H9 (cell line): Measurements from ENCODE around the gene SAV1. TPM values are rescaled to one million over a fixed set of nuclear protein-coding genes. Genes with fewer than 3 reads are reported as not detected.

ENCODE experiments used
- DNase-seq: peaks from one replicate; pipeline ENCODE4 v3.0.0-alpha.2; 2017
- H2AFZ ChIP-seq: one replicate; pipeline ENCODE4 v1.6.1; 2013; ENCODE audit warnings: mild to moderate bottlenecking, low read length, control low read depth, moderate library complexity
- H2AK5ac ChIP-seq: 2 replicates; pipeline ENCODE4 v1.6.1; 2013; ENCODE audit warnings: low read length, control low read depth, mixed read lengths; ENCODE audit not compliant: insufficient read length
- H2BK120ac ChIP-seq: one replicate; pipeline ENCODE4 v1.6.1; 2013; ENCODE audit warnings: low read depth, mild to moderate bottlenecking, low read length, control low read depth, inconsistent platforms; ENCODE audit not compliant: poor library complexity, severe bottlenecking
- H2BK12ac ChIP-seq: 2 replicates; pipeline ENCODE4 v1.6.1; 2013; ENCODE audit warnings: low read length, control low read depth, mixed read lengths, low read depth; ENCODE audit not compliant: insufficient read length
- H2BK15ac ChIP-seq: 2 replicates; pipeline ENCODE4 v1.6.1; 2013; ENCODE audit warnings: low read depth, low read length, control low read depth
- H2BK20ac ChIP-seq: one replicate; pipeline ENCODE4 v1.6.1; 2013; ENCODE audit warnings: low read depth, mild to moderate bottlenecking, low read length, control low read depth, inconsistent platforms; ENCODE audit not compliant: poor library complexity, severe bottlenecking
- H2BK5ac ChIP-seq: 2 replicates; pipeline ENCODE4 v1.6.1; 2013; ENCODE audit warnings: low read length, control low read depth, mixed read lengths; ENCODE audit not compliant: insufficient read length
- H3K14ac ChIP-seq: 2 replicates; pipeline ENCODE4 v1.6.1; 2013; ENCODE audit warnings: low read length, control low read depth; ENCODE audit not compliant: insufficient read depth
- H3K18ac ChIP-seq: 2 replicates; pipeline ENCODE4 v1.6.1; 2013; ENCODE audit warnings: low read depth, mild to moderate bottlenecking, mixed read lengths, low read length, control low read depth; ENCODE audit not compliant: insufficient read length
- H3K23ac ChIP-seq: 2 replicates; pipeline ENCODE4 v1.6.1; 2013; ENCODE audit warnings: low read length, control low read depth, mixed read lengths, low read depth; ENCODE audit not compliant: insufficient read length
- H3K23me2 ChIP-seq: 2 replicates; pipeline ENCODE4 v1.6.1; 2013; ENCODE audit warnings: low read depth, mild to moderate bottlenecking, mixed read lengths, low read length, control low read depth; ENCODE audit not compliant: insufficient read length, poor library complexity, severe bottlenecking
- H3K27ac ChIP-seq: 2 replicates; pipeline ENCODE4 v1.5.1; 2013; ENCODE audit warnings: low read length, control low read depth, mixed read lengths, low read depth; ENCODE audit not compliant: insufficient read length
- H3K27me3 ChIP-seq: 2 replicates; pipeline ENCODE4 v1.6.1; 2013; ENCODE audit warnings: low read length, control low read depth, inconsistent platforms; ENCODE audit not compliant: insufficient read depth
- H3K4ac ChIP-seq: 2 replicates; pipeline ENCODE4 v1.6.1; 2013; ENCODE audit warnings: low read depth, mild to moderate bottlenecking, control low read depth, inconsistent platforms, low read length, moderate library complexity
- H3K4me1 ChIP-seq: 2 replicates; pipeline ENCODE4 v1.6.1; 2013; ENCODE audit warnings: low read length, control low read depth, inconsistent platforms; ENCODE audit not compliant: insufficient read depth
- H3K4me2 ChIP-seq: 2 replicates; pipeline ENCODE4 v1.6.1; 2013; ENCODE audit warnings: low read length, control low read depth, mixed read lengths; ENCODE audit not compliant: insufficient read length, insufficient read depth
- H3K56ac ChIP-seq: 2 replicates; pipeline ENCODE4 v1.6.1; 2013; ENCODE audit warnings: low read depth, mild to moderate bottlenecking, mixed read lengths, low read length, control low read depth; ENCODE audit not compliant: insufficient read length
- H3K79me1 ChIP-seq: 2 replicates; pipeline ENCODE4 v1.6.1; 2013; ENCODE audit warnings: low read depth, mild to moderate bottlenecking, moderate library complexity, low read length, control low read depth, inconsistent platforms; ENCODE audit not compliant: insufficient read depth, poor library complexity, severe bottlenecking
- H3K79me2 ChIP-seq: 2 replicates; pipeline ENCODE4 v1.6.1; 2013; ENCODE audit warnings: low read length, control low read depth, inconsistent platforms; ENCODE audit not compliant: insufficient read depth
- H3K9ac ChIP-seq: 2 replicates; pipeline ENCODE4 v1.6.1; 2013; ENCODE audit warnings: low read length, control low read depth, mixed read lengths; ENCODE audit not compliant: insufficient read length; ENCODE audit errors: extremely low read depth
- H3K9me3 ChIP-seq: one replicate; pipeline ENCODE4 v1.6.1; 2013; ENCODE audit warnings: low read depth, low read length, inconsistent platforms; ENCODE audit not compliant: control insufficient read depth
- H3T11ph ChIP-seq: one replicate; pipeline ENCODE4 v1.6.1; 2013; ENCODE audit warnings: mild to moderate bottlenecking, low read length, control low read depth, inconsistent platforms
- H4K20me1 ChIP-seq: one replicate; pipeline ENCODE4 v1.6.1; 2013; ENCODE audit not compliant: control insufficient read depth, insufficient read length, insufficient read depth
- H4K5ac ChIP-seq: 2 replicates; pipeline ENCODE4 v1.6.1; 2013; ENCODE audit warnings: low read depth, mild to moderate bottlenecking, mixed read lengths, low read length, control low read depth; ENCODE audit not compliant: insufficient read length
- H4K8ac ChIP-seq: replicated peaks from 2 replicates; pipeline ENCODE4 v1.6.1; 2013; ENCODE audit warnings: low read length, control low read depth, mixed read lengths, low read depth; ENCODE audit not compliant: insufficient read length
- H4K91ac ChIP-seq: 2 replicates; pipeline ENCODE4 v1.6.1; 2013; ENCODE audit warnings: low read depth, mild to moderate bottlenecking, moderate library complexity, mixed read lengths, low read length, control low read depth; ENCODE audit not compliant: insufficient read length
- H3K27ac Mint-ChIP-seq, 3 experiments: 2 replicates in 2 of 3; 3 replicates in 1 of 3; pipeline ENCODE4 v1.8.0; 2020 to 2021; ENCODE audit warnings: mixed read lengths in 3 of 3, mild to moderate bottlenecking in 1 of 3, moderate library complexity in 1 of 3
- H3K27me3 Mint-ChIP-seq: 2 replicates; pipeline ENCODE4 v1.8.0; 2021; ENCODE audit warnings: low read depth, mild to moderate bottlenecking, moderate library complexity, mixed read lengths
- H3K36me3 Mint-ChIP-seq, 3 experiments: 2 replicates in 2 of 3; 3 replicates in 1 of 3; pipeline ENCODE4 v1.8.0; 2020 to 2021; ENCODE audit warnings: low read depth in 3 of 3, mixed read lengths in 3 of 3; ENCODE audit not compliant: insufficient read depth in 1 of 3
- H3K4me1 Mint-ChIP-seq, 2 experiments: 2 replicates each; pipeline ENCODE4 v1.8.0; 2020; ENCODE audit warnings: mixed read lengths in 2 of 2
- H3K4me3 Mint-ChIP-seq, 2 experiments: 2 replicates in 1 of 2; 3 replicates in 1 of 2; pipeline ENCODE4 v1.8.0; 2020 to 2021; ENCODE audit warnings: mild to moderate bottlenecking in 2 of 2, mixed read lengths in 2 of 2, moderate library complexity in 1 of 2
- H3K9me3 Mint-ChIP-seq, 2 experiments: 2 replicates in 1 of 2; 3 replicates in 1 of 2; pipeline ENCODE4 v1.8.0; 2020; ENCODE audit warnings: mild to moderate bottlenecking in 2 of 2, mixed read lengths in 2 of 2, moderate library complexity in 1 of 2
- CTCF ChIP-seq: fragments of 200-600 bp; sonication (generic); conservative IDR thresholded peaks from 3 replicates; pipeline ENCODE4 v1.8.0; 2021; ENCODE audit warnings: antibody characterized with exemption, mild to moderate bottlenecking
- WGBS: extraction: QIAGEN DNeasy Blood & Tissue Kit; methylation state at CpG from one replicate; pipeline ENCODE4 v1.1.7; 2013; ENCODE audit warnings: missing lambda C conversion rate, low lambda C conversion rate, mixed read lengths; ENCODE audit not compliant: insufficient read length; ENCODE audit errors: extremely low coverage; 5-methylcytosine and 5-hydroxymethylcytosine counted together
- total RNA-seq: library from RNA; stranded (reverse); gene quantifications from 2 replicates; pipeline ENCODE4 v1.2.1, GENCODE V29; 2021

SAV1 gene
- total RNA-seq, 1 experiment from 2014 or later = 57.3 TPM

DNA sequence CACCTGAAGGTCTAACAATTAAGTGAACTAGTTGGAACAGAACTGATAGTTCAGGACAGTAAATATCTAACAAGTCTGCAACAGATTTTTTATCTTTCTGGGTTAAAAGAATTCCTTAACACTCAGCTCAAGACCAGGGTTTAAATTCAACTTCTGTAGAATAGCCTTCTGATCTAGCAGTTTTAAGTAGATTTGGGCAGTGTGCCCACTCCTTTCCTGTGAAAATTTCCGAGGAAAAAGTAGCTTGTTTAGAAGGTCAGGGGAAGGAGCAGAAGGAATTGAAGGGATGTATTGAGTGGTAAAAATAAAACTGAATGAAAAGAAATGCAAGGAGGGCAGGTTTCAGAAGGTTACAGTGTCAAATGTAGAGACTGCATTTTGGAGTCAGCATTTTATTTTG is 62.3 kb downstream of the SAV1 start:
- no peak overlapping the region for H3K27ac Mint-ChIP-seq
- H3K79me2 ChIP-seq = no peaks in the 10 kb centered on the region
- H3K27me3 Mint-ChIP-seq = no peaks in the 10 kb centered on the region
- no peaks in the 10 kb centered on the region for H3K4me1 ChIP-seq
- no peak overlapping the region for H2AFZ ChIP-seq
- no peak overlapping the region for H2BK20ac ChIP-seq
- no peaks in the 10 kb centered on the region for H3K79me1 ChIP-seq
- no peaks in the 10 kb centered on the region for H3K9me3 ChIP-seq
- no peak for TF ChIP-seq CTCF
- no peak overlapping the region for H3K27ac ChIP-seq
- H4K5ac ChIP-seq = no peak overlapping the region
- H3K56ac ChIP-seq = no peak overlapping the region
- H4K20me1 ChIP-seq = no peaks in the 10 kb centered on the region
- no peak overlapping the region for H3K9ac ChIP-seq
- no peaks in the 10 kb centered on the region for H3K9me3 Mint-ChIP-seq
- H3K4me2 ChIP-seq = no peak overlapping the region
- no peak for DNase-seq
- no peak overlapping the region for H2BK12ac ChIP-seq
- no peak overlapping the region for H3T11ph ChIP-seq
- no peaks in the 10 kb centered on the region for H3K23me2 ChIP-seq
- H2BK15ac ChIP-seq = no peak overlapping the region
- no peak overlapping the region for H3K14ac ChIP-seq
- H3K4me1 Mint-ChIP-seq = peaks cover under 1 to 5% of the 10 kb centered on the region in 2 experiments; a peak in 3 of 4 replicates
- H3K27me3 ChIP-seq = no peaks in the 10 kb centered on the region
- H3K18ac ChIP-seq = no peak overlapping the region
- no peak overlapping the region for H2AK5ac ChIP-seq
- H4K91ac ChIP-seq = no peak overlapping the region
- WGBS = no CpG with 5 or more reads among the region's 1 CpG
- H3K23ac ChIP-seq = no peak overlapping the region
- H2BK120ac ChIP-seq = no peak overlapping the region
- no peaks in the 10 kb centered on the region for H3K36me3 Mint-ChIP-seq
- H2BK5ac ChIP-seq = no peak overlapping the region
- H3K4me3 Mint-ChIP-seq = no peak overlapping the region
- no peak overlapping the region for H3K4ac ChIP-seq
- H4K8ac ChIP-seq = no peak overlapping the region
